A673 (cell line): ENCODE results near the gene WWC1. TPM values are rescaled to one million over a fixed set of nuclear protein-coding genes. Genes with fewer than 3 reads are reported as not detected.

ENCODE experiments used
- BruUV-seq: library from RNA; stranded (reverse); fragments of 400-500 nt; replicated peaks from 2 replicates; lab custom pipeline; 2021; lab: Mats Ljungman, UMichigan
- CTCF ChIA-PET: fragments of 300-600 bp; sonication (Branson Sonifier 250); formaldehyde crosslinking; loops from one replicate; lab custom pipeline; 2022; ENCODE audit warnings: antibody characterized with exemption; lab: Charles Lee
- POLR2A ChIA-PET: fragments of 300-600 bp; sonication (Branson Sonifier 250); formaldehyde crosslinking; loops from one replicate; lab custom pipeline; 2022; ENCODE audit warnings: antibody characterized with exemption; ENCODE audit not compliant: low non-redundant PET; lab: Charles Lee
- DNase-seq: peaks from one replicate; pipeline ENCODE4 v3.0.0-alpha.2; 2015; ENCODE audit warnings: low spot score
- H3K27ac ChIP-seq: fragments of 200-600 bp; sonication (generic); 2 replicates; pipeline ENCODE4 v1.5.1; 2016; ENCODE audit warnings: mixed run types, low read depth, mild to moderate bottlenecking, mixed read lengths, antibody characterized with exemption, low read length; ENCODE audit not compliant: poor library complexity, severe bottlenecking
- H3K27me3 ChIP-seq: fragments of 200-600 bp; sonication (generic); replicated peaks from 2 replicates; pipeline ENCODE4 v1.6.1; 2017; ENCODE audit warnings: mixed run types, low read depth, mild to moderate bottlenecking, mixed read lengths, antibody characterized with exemption, low read length; ENCODE audit not compliant: insufficient read depth, poor library complexity
- H3K36me3 ChIP-seq: fragments of 200-600 bp; sonication (generic); 2 replicates; pipeline ENCODE4 v1.6.1; 2016; ENCODE audit warnings: mixed run types, mild to moderate bottlenecking, mixed read lengths, antibody characterized with exemption, low read length; ENCODE audit not compliant: insufficient read depth, poor library complexity, severe bottlenecking
- H3K4me1 ChIP-seq: fragments of 200-600 bp; sonication (generic); 2 replicates; pipeline ENCODE4 v1.6.1; 2017; ENCODE audit warnings: mixed run types, mild to moderate bottlenecking, mixed read lengths, antibody characterized with exemption, low read length; ENCODE audit not compliant: insufficient read depth, poor library complexity, severe bottlenecking
- H3K4me3 ChIP-seq: fragments of 200-600 bp; sonication (generic); 2 replicates; pipeline ENCODE4 v1.5.1; 2016; ENCODE audit warnings: low read depth, mixed run types, mild to moderate bottlenecking, mixed read lengths, low read length; ENCODE audit not compliant: poor library complexity, severe bottlenecking
- H3K9me3 ChIP-seq: fragments of 200-600 bp; sonication (generic); 2 replicates; pipeline ENCODE4 v1.6.1; 2016; ENCODE audit warnings: mixed run types, low read depth, mild to moderate bottlenecking, mixed read lengths, antibody characterized with exemption, low read length; ENCODE audit not compliant: poor library complexity, severe bottlenecking
- EZH2 ChIP-seq: fragments of 200-600 bp; sonication (generic); IDR thresholded peaks from 2 replicates; pipeline ENCODE4 v1.6.1; 2017; ENCODE audit warnings: borderline replicate concordance, low read depth, mild to moderate bottlenecking, mixed read lengths, antibody characterized with exemption, low read length; ENCODE audit not compliant: poor library complexity, severe bottlenecking
- intact Hi-C: fragments of 100-400 bp; cut with micrococcal nuclease; formaldehyde crosslinking; loops from one replicate; pipeline ENCODE4 v1.10.0; 2022; ENCODE audit not compliant: unreplicated experiment
- total RNA-seq: library from RNA; stranded (reverse); gene quantifications from 2 replicates; pipeline ENCODE4 v1.2.3, GENCODE V29; 2021
- TF ChIP-seq, protein P1 (sequence below): fragments of 300-800, 200-600 bp; sonication (generic); conservative IDR thresholded peaks from 2 replicates; pipeline ENCODE4 v1.5.1; 2017; ENCODE audit warnings: low read depth, mild to moderate bottlenecking, antibody characterized with exemption, low read length, moderate library complexity, mixed read lengths

The WWC1 gene
- total RNA-seq, 1 experiment from 2014 or later = 8.8 TPM

- POLR2A ChIA-PET = no interaction called here
- Histone ChIP-seq H3K4me3 (no peak overlapping the region), H3K27ac (no peak overlapping the region), H3K4me1 (no peaks in the 10 kb centered on the region), H3K27me3 (no peaks in the 10 kb centered on the region), H3K36me3 (no peaks in the 10 kb centered on the region), H3K9me3 (no peaks in the 10 kb centered on the region)
- intact Hi-C loops = no loop called here
- CTCF ChIA-PET = no interaction called here
- BruUV-seq = no TSS peak
- no peak for DNase-seq
- TF ChIP-seq, protein P1, sequence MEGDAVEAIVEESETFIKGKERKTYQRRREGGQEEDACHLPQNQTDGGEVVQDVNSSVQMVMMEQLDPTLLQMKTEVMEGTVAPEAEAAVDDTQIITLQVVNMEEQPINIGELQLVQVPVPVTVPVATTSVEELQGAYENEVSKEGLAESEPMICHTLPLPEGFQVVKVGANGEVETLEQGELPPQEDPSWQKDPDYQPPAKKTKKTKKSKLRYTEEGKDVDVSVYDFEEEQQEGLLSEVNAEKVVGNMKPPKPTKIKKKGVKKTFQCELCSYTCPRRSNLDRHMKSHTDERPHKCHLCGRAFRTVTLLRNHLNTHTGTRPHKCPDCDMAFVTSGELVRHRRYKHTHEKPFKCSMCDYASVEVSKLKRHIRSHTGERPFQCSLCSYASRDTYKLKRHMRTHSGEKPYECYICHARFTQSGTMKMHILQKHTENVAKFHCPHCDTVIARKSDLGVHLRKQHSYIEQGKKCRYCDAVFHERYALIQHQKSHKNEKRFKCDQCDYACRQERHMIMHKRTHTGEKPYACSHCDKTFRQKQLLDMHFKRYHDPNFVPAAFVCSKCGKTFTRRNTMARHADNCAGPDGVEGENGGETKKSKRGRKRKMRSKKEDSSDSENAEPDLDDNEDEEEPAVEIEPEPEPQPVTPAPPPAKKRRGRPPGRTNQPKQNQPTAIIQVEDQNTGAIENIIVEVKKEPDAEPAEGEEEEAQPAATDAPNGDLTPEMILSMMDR = no peak
- TF ChIP-seq EZH2 = no peak
Measured at GRCh38 chr5:168311061-168311566, 19.7 kb downstream of the WWC1 start.

- H3K4me1 ChIP-seq = no peaks in the 10 kb centered on the region
- no peak overlapping the region for H3K27ac ChIP-seq
Measured at GRCh38 chr5:168312606-168313295, 21.3 kb downstream of the WWC1 start.

GRCh38 chr5:168313596-168314204 lies 22.3 kb downstream of the WWC1 start:
- Histone ChIP-seq H3K4me1 (no peaks in the 10 kb centered on the region), H3K36me3 (no peaks in the 10 kb centered on the region), H3K27me3 (no peaks in the 10 kb centered on the region), H3K9me3 (no peaks in the 10 kb centered on the region), H3K4me3 (no peak overlapping the region), H3K27ac (no peak overlapping the region)
- DNase-seq = no peak
- TF ChIP-seq EZH2 = no peak
- TF ChIP-seq, protein P1 = no peak
- BruUV-seq = no TSS peak
- POLR2A ChIA-PET = no interaction called here
- CTCF ChIA-PET = no interaction called here
- intact Hi-C loops = no loop called here

More at GRCh38 chr5:168312606-168313295, 21.3 kb downstream of the WWC1 start:
- Histone ChIP-seq H3K4me3 (no peak overlapping the region), H3K27me3 (no peaks in the 10 kb centered on the region), H3K9me3 (no peaks in the 10 kb centered on the region), H3K36me3 (no peaks in the 10 kb centered on the region)
- no peak for DNase-seq
- intact Hi-C loops = no loop called here
- CTCF ChIA-PET = no interaction called here
- no peak for TF ChIP-seq EZH2
- TF ChIP-seq, protein P1 = no peak
- POLR2A ChIA-PET = interaction anchor here (0.6 to 0.7 kb wide), 2 partner anchors 35 to 935 kb away, joined by 7 to 17 read pairs; no protein-coding TSS in a partner anchor
- BruUV-seq = no TSS peak
